Measurements from ENCODE around the gene GFER. TPM values are rescaled to one million over a fixed set of nuclear protein-coding genes. Genes with fewer than 3 reads are reported as not detected.

Gene GFER
- total and polyA plus RNA-seq, 9 of the 15 experiments (the other 6 are each of a cell fraction or from before 2014, with no cell fraction given), result 4.3 to 53.7 (median 19.8) TPM

GRCh38 chr16:1971796-1972489, 12.1 kb upstream of the GFER start, which contains the start of gene TBL3 (continued):
- TF ChIP-seq ZNF639 (CRISPR knock-in tag; conservative IDR thresholded peaks at IDR 0.05 in 1 of 2, IDR thresholded peaks at IDR 0.05 in 1 of 2), result peak in 1 of 2 experiments; percentile 95; a peak in 2 of 4 replicates
- TF ChIP-seq MAZ (CRISPR knock-in tag; conservative IDR thresholded peaks at IDR 0.05 in 1 of 2, IDR thresholded peaks at IDR 0.05 in 1 of 2), result peak; percentile 95
- peak; percentile 64 for TF ChIP-seq FOXP1 (CRISPR knock-in tag; IDR thresholded peaks at IDR 0.05)
- TF ChIP-seq THRAP3 (IDR thresholded peaks at IDR 0.05; ENCODE audit: borderline replicate concordance), result no peak
- peak; percentile 84 for TF ChIP-seq JUN (IDR thresholded peaks at IDR 0.05; ENCODE audit: borderline replicate concordance, low read depth, low read length)
- TF ChIP-seq JUN (CRISPR knock-in tag; IDR thresholded peaks at IDR 0.05; ENCODE audit: borderline replicate concordance), result no peak
- peak; percentile 84; the same call in 1 of the 2 replicates for TF ChIP-seq ZNF12 (CRISPR knock-in tag; IDR thresholded peaks at IDR 0.05)
- TF ChIP-seq E2F8 (IDR thresholded peaks at IDR 0.05; ENCODE audit: low read depth, partially characterized antibody), result peak; percentile 98
- TF ChIP-seq EHMT2 (IDR thresholded peaks at IDR 0.05), result no peak
- peak; percentile 12 for TF ChIP-seq CTCFL (IDR thresholded peaks at IDR 0.05; ENCODE audit: borderline replicate concordance, insufficient read depth, low read depth, low read length, poor library complexity, severe bottlenecking)
- no peak for TF ChIP-seq BRF1 (IDR thresholded peaks at IDR 0.05; ENCODE audit: borderline replicate concordance, extremely low read depth, insufficient read length)
- TF ChIP-seq CHCHD3 (CRISPR knock-in tag; IDR thresholded peaks at IDR 0.05), result no peak
- peak; percentile 41; the same call in 1 of the 2 replicates for TF ChIP-seq ZNF583 (CRISPR knock-in tag; IDR thresholded peaks at IDR 0.05)
- TF ChIP-seq COPS2 (conservative IDR thresholded peaks at IDR 0.05), result no peak
- no peak for TF ChIP-seq ZNF165 (CRISPR knock-in tag; IDR thresholded peaks at IDR 0.05; ENCODE audit: borderline replicate concordance)
- peak; percentile 95 for TF ChIP-seq RBBP5 (IDR thresholded peaks at IDR 0.05; ENCODE audit: borderline replicate concordance, insufficient read depth, low read length, poor library complexity, severe bottlenecking)
- no peak for TF ChIP-seq HMG20B (CRISPR knock-in tag; IDR thresholded peaks at IDR 0.05)
